SK-N-SH (cell line): ENCODE data around the gene PPP1R36. TPM values are rescaled to one million over a fixed set of nuclear protein-coding genes. Genes with fewer than 3 reads are reported as not detected.

Experiments
- CTCF ChIA-PET: fragments of 300-600, 350-600 bp; formaldehyde crosslinking; extraction: SDS; loops from one replicate; lab custom pipeline; 2021; lab: Yijun Ruan, JAX
- POLR2A ChIA-PET: fragments of 350-600 bp; sonication (Branson Sonifier 250); formaldehyde crosslinking; extraction: SDS; loops from one replicate; lab custom pipeline; 2020; ENCODE audit warnings: antibody characterized with exemption, inconsistent platforms; lab: Yijun Ruan, JAX
- DNase-seq: peaks from one replicate; pipeline ENCODE4 v3.0.0; 2012
- H2AFZ ChIP-seq: fragments of 200-600 bp; sonication (generic); 2 replicates; pipeline ENCODE4 v1.8.1; 2016; ENCODE audit warnings: antibody characterized with exemption, mild to moderate bottlenecking, low read depth
- H3F3A ChIP-seq: fragments of 200-600 bp; sonication (generic); replicated peaks from 2 replicates; pipeline ENCODE3; 2016; ENCODE audit warnings: antibody characterized with exemption, mild to moderate bottlenecking; ENCODE audit not compliant: insufficient read depth
- H3K27ac ChIP-seq, 2 experiments: fragments of 200-500 bp in 1 of 2; fragments of 200-600 bp in 1 of 2; sonication (Bioruptor generic) in 1 of 2; sonication (generic), shearing (Covaris generic) in 1 of 2; 2 replicates each; pipeline versions ENCODE4 v1.5.1 to v1.6.1; 2014 to 2016; ENCODE audit warnings: low read depth in 2 of 2, inconsistent platforms in 1 of 2, low read length in 1 of 2, mild to moderate bottlenecking in 1 of 2, mixed read lengths in 1 of 2
- H3K27me3 ChIP-seq: fragments of 200-600 bp; sonication (generic), shearing (Covaris generic); 2 replicates; pipeline ENCODE4 v1.6.1; 2016; ENCODE audit warnings: mixed run types; ENCODE audit not compliant: insufficient read depth
- H3K36me3 ChIP-seq, 2 experiments: fragments of 200-500 bp in 1 of 2; fragments of 200-600 bp in 1 of 2; sonication (Bioruptor generic) in 1 of 2; sonication (generic) in 1 of 2; replicated peaks in 1 of 2; 2 replicates each; pipeline versions ENCODE3 to v1.5.1; 2014 to 2016; ENCODE audit warnings: low read length in 1 of 2, mild to moderate bottlenecking in 1 of 2; ENCODE audit not compliant: insufficient read depth in 2 of 2, control insufficient read depth in 1 of 2
- H3K4me1 ChIP-seq, 2 experiments: fragments of 200-500 bp in 1 of 2; fragments of 200-600 bp in 1 of 2; sonication (Bioruptor generic) in 1 of 2; sonication (generic), shearing (Covaris generic) in 1 of 2; 2 replicates each; pipeline versions ENCODE4 v1.5.1 to v1.6.1; 2014 to 2016; ENCODE audit warnings: low read depth in 1 of 2, low read length in 1 of 2, mixed run types in 1 of 2; ENCODE audit not compliant: insufficient read depth in 2 of 2, control insufficient read depth in 1 of 2
- H3K4me2 ChIP-seq: fragments of 200-600 bp; sonication (generic), shearing (Covaris generic); 2 replicates; pipeline ENCODE4 v1.6.1; 2017; ENCODE audit warnings: mixed run types
- H3K4me3 ChIP-seq, 2 experiments: fragments of 200-500 bp in 1 of 2; fragments of 200-600 bp in 1 of 2; sonication (Bioruptor generic) in 1 of 2; sonication (generic), shearing (Covaris generic) in 1 of 2; 2 replicates each; pipeline versions ENCODE4 v1.5.1 to v1.8.1; 2014 to 2016; ENCODE audit warnings: low read depth in 2 of 2, inconsistent platforms in 1 of 2, low read length in 1 of 2, mild to moderate bottlenecking in 1 of 2, mixed read lengths in 1 of 2, moderate library complexity in 1 of 2
- H3K79me2 ChIP-seq: fragments of 200-600 bp; sonication (generic); 2 replicates; pipeline ENCODE4 v1.8.1; 2017; ENCODE audit warnings: mild to moderate bottlenecking; ENCODE audit not compliant: insufficient read depth
- H3K9ac ChIP-seq: fragments of 200-600 bp; sonication (generic); 2 replicates; pipeline ENCODE4 v1.6.1; 2017; ENCODE audit warnings: mixed run types
- H3K9me2 ChIP-seq: fragments of 200-600 bp; sonication (generic); 2 replicates; pipeline ENCODE4 v1.6.1; 2017; ENCODE audit warnings: mixed run types
- H3K9me3 ChIP-seq: fragments of 200-600 bp; sonication (generic); 2 replicates; pipeline ENCODE4 v1.6.1; 2017; ENCODE audit warnings: mixed run types, mild to moderate bottlenecking, moderate library complexity
- H4K20me1 ChIP-seq: fragments of 200-600 bp; sonication (generic); 2 replicates; pipeline ENCODE4 v1.6.1; 2017; ENCODE audit warnings: mild to moderate bottlenecking, mixed run types; ENCODE audit not compliant: insufficient read depth
- CHD2 ChIP-seq: fragments of 150-350 bp; IDR thresholded peaks from 2 replicates; pipeline ENCODE4 v1.6.1; 2018; ENCODE audit warnings: low read length; ENCODE audit not compliant: partially characterized antibody
- ELF1 ChIP-seq: IDR thresholded peaks from 2 replicates; pipeline ENCODE4 v1.4.0; 2012
- EP300 ChIP-seq, 2 experiments: IDR thresholded peaks; 2 replicates each; pipeline versions ENCODE4 v1.4.0 to v1.6.1; 2012; ENCODE audit warnings: borderline replicate concordance in 1 of 2, low read depth in 1 of 2, low read length in 1 of 2
- EZH2phosphoT487 ChIP-seq: fragments of 200-600 bp; sonication (generic); IDR thresholded peaks from 2 replicates; pipeline ENCODE4 v1.6.1; 2017; ENCODE audit warnings: low read depth, mixed run types, mild to moderate bottlenecking, antibody characterized with exemption, moderate library complexity, borderline replicate concordance
- GATA2 ChIP-seq: sonication (generic); formaldehyde crosslinking; IDR thresholded peaks from 2 replicates; pipeline ENCODE4 v1.5.0; 2020; ENCODE audit warnings: mild to moderate bottlenecking, missing genetic modification reagents
- JUND ChIP-seq: IDR thresholded peaks from 2 replicates; pipeline ENCODE4 v1.4.0; 2012
- MXI1 ChIP-seq: IDR thresholded peaks from 2 replicates; pipeline ENCODE4 v1.6.1; 2012; ENCODE audit warnings: mild to moderate bottlenecking, low read depth, low read length, improper control_type of control experiment
- NFIC ChIP-seq: IDR thresholded peaks from 2 replicates; pipeline ENCODE4 v1.4.0; 2012; ENCODE audit warnings: borderline replicate concordance
- NRF1 ChIP-seq: IDR thresholded peaks from 2 replicates; pipeline ENCODE4 v1.6.1; 2012; ENCODE audit warnings: low read depth, mild to moderate bottlenecking, low read length
- REST ChIP-seq: IDR thresholded peaks from 2 replicates; pipeline ENCODE4 v1.6.1; 2012; ENCODE audit warnings: mild to moderate bottlenecking, low read depth, low read length, moderate library complexity
- RFX5 ChIP-seq: IDR thresholded peaks from 2 replicates; pipeline ENCODE4 v1.6.1; 2012; ENCODE audit warnings: mild to moderate bottlenecking, improper control_type of control experiment, low read length
- RXRA ChIP-seq: IDR thresholded peaks from 2 replicates; pipeline ENCODE4 v1.4.0; 2012; ENCODE audit warnings: low read depth, mild to moderate bottlenecking, borderline replicate concordance
- TAF1 ChIP-seq: IDR thresholded peaks from 2 replicates; pipeline ENCODE4 v1.6.1; 2012; ENCODE audit warnings: low read depth, mild to moderate bottlenecking, low read length, moderate library complexity, borderline replicate concordance
- USF1 ChIP-seq: IDR thresholded peaks from 2 replicates; pipeline ENCODE4 v1.4.0; 2012; ENCODE audit warnings: low read depth, borderline replicate concordance
- YY1 ChIP-seq: IDR thresholded peaks from 2 replicates; pipeline ENCODE4 v1.4.0; 2012; ENCODE audit warnings: low read depth, mild to moderate bottlenecking
- WGBS: methylation state at CpG from one replicate; pipeline ENCODE4 v1.1.6; 2017; ENCODE audit warnings: low lambda C conversion rate; 5-methylcytosine and 5-hydroxymethylcytosine counted together
- polyA plus RNA-seq, 3 experiments: library from polyadenylated mRNA; depleted of rRNA; stranded (reverse); fragments of >200 nt; gene quantifications; 2 replicates each; pipeline ENCODE4 v1.2.3, GENCODE V29; 2012
- TF ChIP-seq, protein P1 (sequence below): fragments of 150-350 bp; IDR thresholded peaks from 2 replicates; pipeline ENCODE4 v1.6.1; 2017; ENCODE audit warnings: antibody characterized with exemption, low read length, low read depth, borderline replicate concordance
- TF ChIP-seq, protein P2 (sequence below): fragments of 200-600 bp; sonication (generic); IDR thresholded peaks from 2 replicates; pipeline ENCODE4 v1.6.1; 2017; ENCODE audit warnings: antibody characterized with exemption, mild to moderate bottlenecking, moderate library complexity

Gene PPP1R36
- polyA plus RNA-seq, 1 of the 3 experiments (the other 2 are of a cell fraction) = 0.08 TPM

DNA sequence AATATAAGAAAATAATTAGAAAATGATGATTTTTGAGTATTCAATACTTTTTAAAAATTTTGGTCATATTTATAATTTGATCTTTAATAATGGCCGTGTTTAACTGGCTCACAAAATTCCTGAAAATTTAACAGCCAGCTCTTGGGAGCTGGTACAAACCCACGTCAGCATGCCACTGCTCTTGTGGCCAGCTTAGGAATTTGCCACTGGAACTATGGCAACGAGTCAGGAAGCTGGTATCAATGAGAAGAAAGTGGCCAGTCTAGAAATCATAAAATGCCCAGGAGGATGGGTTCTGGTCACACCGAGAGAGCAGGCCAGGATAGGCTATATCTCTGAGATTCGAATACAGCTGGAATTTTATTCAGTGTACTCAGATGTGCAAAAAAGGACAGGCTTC, 82.3 kb downstream of the PPP1R36 start:
- peaks cover 15% of the 10 kb centered on the region for H3F3A ChIP-seq
- H3K27ac ChIP-seq = no peak overlapping the region
- ChIA-PET POLR2A (no interaction called here), CTCF (interaction anchor here (1.0 to 1.9 kb wide), 2 partner anchors 14 to 91 kb away, joined by 3 to 4 read pairs; partner anchors contain the start of gene HSPA2)
- H4K20me1 ChIP-seq = no peaks in the 10 kb centered on the region
- no peak for DNase-seq
- H3K4me1 ChIP-seq = peaks cover 8 to 14% of the 10 kb centered on the region in 2 experiments; a peak in 2 of 4 replicates
- 82% methylated on average over 5 of the region's 5 CpGs for WGBS
- H3K4me3 ChIP-seq = no peak overlapping the region
- H3K79me2 ChIP-seq = no peaks in the 10 kb centered on the region
- H3K9me3 ChIP-seq = no peaks in the 10 kb centered on the region
- H3K9ac ChIP-seq = no peak overlapping the region
- no peak overlapping the region for H3K4me2 ChIP-seq
- no peak overlapping the region for H2AFZ ChIP-seq
- H3K27me3 ChIP-seq = no peaks in the 10 kb centered on the region
- no peaks in the 10 kb centered on the region for H3K36me3 ChIP-seq
- no peaks in the 10 kb centered on the region for H3K9me2 ChIP-seq
- TF ChIP-seq NRF1 (no peak), USF1 (no peak), GATA2 (CRISPR knock-in tag) (no peak)

DNA sequence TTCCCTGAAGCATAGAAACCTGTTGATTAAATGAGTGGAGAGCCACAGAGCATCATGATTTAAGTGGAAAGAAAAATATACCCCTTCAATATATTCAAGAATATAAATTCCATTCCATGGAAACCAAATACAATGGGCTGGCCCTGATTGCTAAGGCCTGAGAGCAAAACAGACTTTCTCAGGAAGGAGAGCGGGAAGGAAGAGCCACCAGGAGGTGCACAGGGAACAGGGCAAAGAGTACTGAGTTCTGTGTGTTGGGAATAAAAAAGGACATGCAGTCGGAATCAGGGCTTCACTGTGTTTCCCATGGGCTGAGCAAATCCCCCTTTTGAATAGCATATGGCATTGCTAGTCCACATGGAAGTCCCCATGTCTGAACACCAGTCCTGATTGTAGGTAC, 84.8 kb downstream of the PPP1R36 start:
- Histone ChIP-seq H2AFZ (no peak overlapping the region), H3K27ac (no peak overlapping the region), H3K4me1 (peaks cover 3 to 4% of the 10 kb centered on the region in 2 experiments; a peak in 2 of 4 replicates), H3K9me2 (no peaks in the 10 kb centered on the region), H3K36me3 (no peaks in the 10 kb centered on the region), H3K27me3 (no peaks in the 10 kb centered on the region), H3K9ac (no peak overlapping the region), H4K20me1 (no peaks in the 10 kb centered on the region), H3K9me3 (no peaks in the 10 kb centered on the region), H3K4me2 (no peak overlapping the region), H3K4me3 (no peak overlapping the region), H3F3A (peaks cover 6% of the 10 kb centered on the region), H3K79me2 (no peaks in the 10 kb centered on the region)
- no peak for TF ChIP-seq TAF1
- TF ChIP-seq MXI1 = no peak
- TF ChIP-seq, protein P1, sequence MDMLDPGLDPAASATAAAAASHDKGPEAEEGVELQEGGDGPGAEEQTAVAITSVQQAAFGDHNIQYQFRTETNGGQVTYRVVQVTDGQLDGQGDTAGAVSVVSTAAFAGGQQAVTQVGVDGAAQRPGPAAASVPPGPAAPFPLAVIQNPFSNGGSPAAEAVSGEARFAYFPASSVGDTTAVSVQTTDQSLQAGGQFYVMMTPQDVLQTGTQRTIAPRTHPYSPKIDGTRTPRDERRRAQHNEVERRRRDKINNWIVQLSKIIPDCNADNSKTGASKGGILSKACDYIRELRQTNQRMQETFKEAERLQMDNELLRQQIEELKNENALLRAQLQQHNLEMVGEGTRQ = no peak
- no peak for TF ChIP-seq JUND
- no peak for TF ChIP-seq YY1
- no peak for TF ChIP-seq EZH2phosphoT487
- TF ChIP-seq, protein P2, sequence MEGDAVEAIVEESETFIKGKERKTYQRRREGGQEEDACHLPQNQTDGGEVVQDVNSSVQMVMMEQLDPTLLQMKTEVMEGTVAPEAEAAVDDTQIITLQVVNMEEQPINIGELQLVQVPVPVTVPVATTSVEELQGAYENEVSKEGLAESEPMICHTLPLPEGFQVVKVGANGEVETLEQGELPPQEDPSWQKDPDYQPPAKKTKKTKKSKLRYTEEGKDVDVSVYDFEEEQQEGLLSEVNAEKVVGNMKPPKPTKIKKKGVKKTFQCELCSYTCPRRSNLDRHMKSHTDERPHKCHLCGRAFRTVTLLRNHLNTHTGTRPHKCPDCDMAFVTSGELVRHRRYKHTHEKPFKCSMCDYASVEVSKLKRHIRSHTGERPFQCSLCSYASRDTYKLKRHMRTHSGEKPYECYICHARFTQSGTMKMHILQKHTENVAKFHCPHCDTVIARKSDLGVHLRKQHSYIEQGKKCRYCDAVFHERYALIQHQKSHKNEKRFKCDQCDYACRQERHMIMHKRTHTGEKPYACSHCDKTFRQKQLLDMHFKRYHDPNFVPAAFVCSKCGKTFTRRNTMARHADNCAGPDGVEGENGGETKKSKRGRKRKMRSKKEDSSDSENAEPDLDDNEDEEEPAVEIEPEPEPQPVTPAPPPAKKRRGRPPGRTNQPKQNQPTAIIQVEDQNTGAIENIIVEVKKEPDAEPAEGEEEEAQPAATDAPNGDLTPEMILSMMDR = no peak
- TF ChIP-seq NFIC = no peak
- TF ChIP-seq RFX5 = no peak
- TF ChIP-seq ELF1 = no peak
- TF ChIP-seq REST = no peak
- no peak for TF ChIP-seq EP300 (IDR thresholded peaks at IDR 0.05; ENCODE audit: borderline replicate concordance in 1 of 2, low read depth in 1 of 2, low read length in 1 of 2)
- no peak for TF ChIP-seq GATA2 (CRISPR knock-in tag)
- no peak for TF ChIP-seq NRF1
- TF ChIP-seq CHD2 = no peak
- TF ChIP-seq RXRA = no peak
- no peak for DNase-seq
- WGBS = 81% methylated on average over 2 of the region's 2 CpGs
- ChIA-PET POLR2A (no interaction called here), CTCF (no interaction called here)
